Heart left ventricle (tissue), 16 donors: ENCODE results near the gene ANXA11. TPM values are rescaled to one million over a fixed set of nuclear protein-coding genes. Genes with fewer than 3 reads are reported as not detected.
"Not testable (repeated sequence)": the region's sequence is repeated elsewhere in the genome, so short reads cannot be mapped to it uniquely, and the experiment has no call there.

ENCODE experiments used
- ATAC-seq, 4 donors: fragments of 200-7000 bp; cut with Tn5 transposase; one replicate each; pipeline ENCODE4 v1.9.1; 2020 to 2022; ENCODE audit warnings: moderate library complexity in 4 of 4, mild to moderate bottlenecking in 3 of 4, moderate number of reproducible peaks in 1 of 4
- DNase-seq, 5 donors: peaks; one replicate each; pipeline ENCODE4 v3.0.0-alpha.2; 2020
- H3K27ac ChIP-seq, 12 donors: fragments of 200-600 bp; sonication (generic) in 4 of 12; one replicate each; pipeline versions ENCODE4 v1.5.0 to v1.8.0; 2016 to 2022; ENCODE audit warnings: mild to moderate bottlenecking in 2 of 12
- H3K27me3 ChIP-seq, 9 donors: fragments of 200-600 bp; sonication (generic) in 2 of 9; one replicate each; pipeline versions ENCODE4 v1.5.1 to v1.8.0; 2016 to 2022; ENCODE audit warnings: mild to moderate bottlenecking in 3 of 9
- H3K36me3 ChIP-seq, 9 donors: fragments of 200-600 bp; sonication (generic) in 2 of 9; one replicate each; pipeline versions ENCODE4 v1.5.0 to v1.8.0; 2018 to 2022; ENCODE audit warnings: mild to moderate bottlenecking in 2 of 9
- H3K4me1 ChIP-seq, 12 donors: fragments of 200-600 bp; sonication (generic) in 4 of 12; one replicate each; pipeline versions ENCODE4 v1.5.0 to v1.8.0; 2016 to 2022; ENCODE audit warnings: mild to moderate bottlenecking in 3 of 12
- H3K4me3 ChIP-seq, 12 donors: fragments of 200-600 bp; sonication (generic) in 4 of 12; one replicate each; pipeline versions ENCODE4 v1.5.0 to v1.8.0; 2017 to 2022; ENCODE audit warnings: mild to moderate bottlenecking in 9 of 12, moderate library complexity in 4 of 12
- H3K9me3 ChIP-seq, 12 donors: fragments of 200-600 bp; sonication (generic) in 4 of 12; one replicate each; pipeline versions ENCODE4 v1.5.0 to v1.8.0; 2016 to 2022; ENCODE audit warnings: mild to moderate bottlenecking in 1 of 12
- POLR2A ChIP-seq, 2 donors: fragments of 450-650 bp; IDR thresholded peaks; one replicate each; pipeline ENCODE4 v1.6.1; 2017; ENCODE audit warnings: antibody characterized with exemption in 2 of 2, mild to moderate bottlenecking in 2 of 2, moderate library complexity in 2 of 2
- WGBS, 4 donors: extraction: QIAGEN DNeasy Blood & Tissue Kit in 2 of 4; methylation state at CpG; one replicate each; pipeline versions ENCODE4 v1.1.5 to v1.1.7; 2013 to 2018; 5-methylcytosine and 5-hydroxymethylcytosine counted together
- intact Hi-C, 10 donors: fragments of 100-400 bp; cut with DNase I; formaldehyde crosslinking; loops; one replicate each; pipeline versions ENCODE4 v1.11.1 to v1.14.2; 2022
- polyA plus RNA-seq, 2 donors: library from polyadenylated mRNA; stranded (reverse); fragments of 200-250 nt; gene quantifications; one replicate each; pipeline ENCODE4 v1.2.3, GENCODE V29; 2013
- total RNA-seq, 9 donors: library from RNA; depleted of rRNA in 2 of 9; stranded (reverse); fragments of >200 nt in 2 of 9; fragmentation: NEBNext Ultra II Directional in 3 of 9; extraction: Animal tissue kit (Norgen Biotek cat#: 25700) in 3 of 9; gene quantifications; one replicate each; pipeline versions ENCODE4 v1.1.0 to v1.2.4, GENCODE V29; 2016 to 2023
- TF ChIP-seq, protein P1 (sequence below), 12 donors: fragments of 200-600 bp; sonication (generic) in 4 of 12; IDR thresholded peaks; one replicate each; pipeline versions ENCODE4 v1.5.0 to v1.8.0; 2018 to 2022; ENCODE audit warnings: antibody characterized with exemption in 12 of 12, mild to moderate bottlenecking in 5 of 12
- donor health status: ischemic (EF 13 %, LVEDD 7.1; RV severe dilation, severe dysfunction).
- donor health status: healthy with polysubstance abuse.
- donor health status: DM: no; HTN: yes; CAD: no.
- donor health status: DM: no; HTN: no; CAD: no.
- donor health status: ischemic (EF 25% LVEDD 6.9; RV normal size, moderate dysfunction).
- donor health status: ischemic (EF 25% LVEDD 5.7; RV mildly dilated, moderate dysfunction).
- donor health status: healthy.
- donor health status: DM: yes; HTN: yes; CAD: no.
- donor health status: ischemic (EF 35%, LVEDD 5.7; RV mildly dilated, moderate dysfunction).
- donor health status: nonischemic (EF 11% LVEDD 7.7; RV severe dilation, severe dysfunction).
- donor health status: DM: yes; HTN: yes; CAD: no.
- donor health status: PGD.
- donor health status: ischemic (EF 29% LVEDD 5.4; RV normal size, mild dysfunction).
- donor health status: nonischemic (EF 23%, LVEDD 6.1; RV moderate dilation, normal function).

ANXA11 gene
- total and polyA plus RNA-seq, 11 donors: 152 to 487 (median 368) TPM

DNA sequence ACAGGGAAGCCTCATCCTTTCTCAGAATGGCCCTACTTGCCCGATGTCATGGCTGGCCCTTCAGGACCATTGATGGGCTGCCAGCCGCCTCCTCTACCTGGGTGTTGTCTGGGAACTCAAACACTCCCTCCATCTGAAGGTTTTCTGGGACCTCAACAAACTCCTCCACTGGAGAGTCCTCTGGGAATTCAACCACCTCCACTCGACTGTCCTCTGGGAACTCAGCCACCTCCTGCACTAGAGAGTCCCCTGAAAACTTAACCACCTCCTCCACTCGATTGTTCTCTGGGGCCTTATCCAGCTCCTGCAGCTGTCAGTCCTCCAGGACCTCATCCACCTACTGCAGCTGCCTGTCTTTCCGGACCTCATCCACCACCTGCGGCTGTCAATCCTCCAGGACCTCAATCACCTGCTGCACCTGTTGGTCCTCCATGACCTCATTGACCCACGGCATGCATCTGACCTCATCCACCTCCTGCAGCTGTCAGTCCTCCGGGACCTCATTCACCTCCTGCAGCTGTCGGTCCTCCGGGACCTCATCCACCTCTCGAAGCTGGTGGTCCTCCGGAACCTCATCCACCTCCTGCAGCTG lies 47.1 kb upstream of the ANXA11 start:
- H3K27ac ChIP-seq: no peak overlapping the region
- H3K36me3 ChIP-seq: no peaks in the 10 kb centered on the region
- TF ChIP-seq, protein P1, sequence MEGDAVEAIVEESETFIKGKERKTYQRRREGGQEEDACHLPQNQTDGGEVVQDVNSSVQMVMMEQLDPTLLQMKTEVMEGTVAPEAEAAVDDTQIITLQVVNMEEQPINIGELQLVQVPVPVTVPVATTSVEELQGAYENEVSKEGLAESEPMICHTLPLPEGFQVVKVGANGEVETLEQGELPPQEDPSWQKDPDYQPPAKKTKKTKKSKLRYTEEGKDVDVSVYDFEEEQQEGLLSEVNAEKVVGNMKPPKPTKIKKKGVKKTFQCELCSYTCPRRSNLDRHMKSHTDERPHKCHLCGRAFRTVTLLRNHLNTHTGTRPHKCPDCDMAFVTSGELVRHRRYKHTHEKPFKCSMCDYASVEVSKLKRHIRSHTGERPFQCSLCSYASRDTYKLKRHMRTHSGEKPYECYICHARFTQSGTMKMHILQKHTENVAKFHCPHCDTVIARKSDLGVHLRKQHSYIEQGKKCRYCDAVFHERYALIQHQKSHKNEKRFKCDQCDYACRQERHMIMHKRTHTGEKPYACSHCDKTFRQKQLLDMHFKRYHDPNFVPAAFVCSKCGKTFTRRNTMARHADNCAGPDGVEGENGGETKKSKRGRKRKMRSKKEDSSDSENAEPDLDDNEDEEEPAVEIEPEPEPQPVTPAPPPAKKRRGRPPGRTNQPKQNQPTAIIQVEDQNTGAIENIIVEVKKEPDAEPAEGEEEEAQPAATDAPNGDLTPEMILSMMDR (IDR thresholded peaks at IDR 0.05): no peak
- no peak for TF ChIP-seq POLR2A (IDR thresholded peaks at IDR 0.05)
- 88 to 91% (median 91%) methylated on average over 12 of the region's 12 CpGs for WGBS, 4 donors
- ATAC-seq: no peak
- H3K4me3 ChIP-seq: no peak overlapping the region
- intact Hi-C loops: loop anchor here in 1 of 10 donors (5.0 kb wide), 1 partner anchor 690 kb away; the partner anchor contains the start of gene SFTPA2
- H3K27me3 ChIP-seq: no peaks in the 10 kb centered on the region
- DNase-seq: no peak
- no peaks in the 10 kb centered on the region for H3K9me3 ChIP-seq
- H3K4me1 ChIP-seq: peaks cover 0 to 8% (median 0%) of the 10 kb centered on the region in 12 donors

DNA sequence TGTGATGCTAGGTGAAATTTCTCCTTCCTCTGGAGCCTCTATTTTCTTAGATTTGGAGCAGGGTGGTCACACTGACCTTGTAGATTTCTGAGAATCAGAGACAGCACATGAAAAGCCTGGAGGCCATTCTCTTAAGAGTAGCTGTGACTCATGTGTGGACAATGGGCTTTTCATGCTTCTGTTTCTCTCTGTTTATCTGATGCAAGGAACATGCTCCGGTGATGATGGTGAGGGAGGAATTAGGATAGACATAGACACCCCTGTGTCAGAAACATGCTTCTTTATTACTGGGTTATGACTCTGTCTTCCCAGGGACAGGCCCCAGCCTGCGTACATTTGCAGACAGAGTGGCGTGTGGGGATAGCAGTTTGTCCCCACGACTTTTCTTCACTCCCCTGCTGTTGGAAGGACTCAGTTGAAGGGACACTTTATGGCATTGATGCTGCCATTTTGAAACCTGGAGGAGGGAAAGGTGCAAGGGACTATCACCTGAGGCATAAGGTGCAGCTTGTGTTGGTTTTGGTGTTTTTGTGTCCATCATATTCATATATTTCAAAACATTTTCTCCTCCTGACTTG lies 46.5 kb upstream of the ANXA11 start:
- not testable (repeated sequence) for H3K4me3 ChIP-seq, ATAC-seq, H3K36me3 ChIP-seq, DNase-seq, H3K27ac ChIP-seq, H3K27me3 ChIP-seq, H3K4me1 ChIP-seq, H3K9me3 ChIP-seq
- intact Hi-C loops: loop anchor here in 1 of 10 donors (5.0 kb wide), 1 partner anchor 689 kb away; the partner anchor contains the start of gene SFTPA2
- WGBS, 4 donors: 75 to 92% (median 88%) methylated on average over 3 of the region's 4 CpGs

DNA sequence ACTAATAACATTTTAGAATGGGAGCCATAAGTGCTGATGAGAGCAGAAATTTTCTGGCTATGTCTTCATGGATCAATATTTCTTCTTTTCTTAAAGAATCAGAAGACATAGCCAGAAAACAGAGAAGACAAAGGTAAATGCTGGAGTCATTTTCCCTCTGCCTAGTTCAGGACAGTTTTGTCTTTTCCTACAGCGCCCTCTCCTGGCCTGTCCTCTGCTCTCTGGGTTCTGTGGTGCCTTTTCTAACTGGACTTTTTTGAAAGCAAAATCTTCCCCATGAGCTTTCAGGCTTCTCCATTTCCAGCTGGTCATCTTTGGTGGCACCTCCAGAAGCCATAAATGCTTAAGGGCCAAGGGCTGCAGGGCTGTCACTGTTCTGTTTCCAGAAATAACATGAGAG lies 45.1 kb upstream of the ANXA11 start:
- peak in 2 of 4 donors; percentile 65 to 67 for ATAC-seq
- intact Hi-C loops: loop anchor here in 1 of 10 donors (5.0 kb wide), 1 partner anchor 688 kb away; the partner anchor contains the start of gene SFTPA2

DNA sequence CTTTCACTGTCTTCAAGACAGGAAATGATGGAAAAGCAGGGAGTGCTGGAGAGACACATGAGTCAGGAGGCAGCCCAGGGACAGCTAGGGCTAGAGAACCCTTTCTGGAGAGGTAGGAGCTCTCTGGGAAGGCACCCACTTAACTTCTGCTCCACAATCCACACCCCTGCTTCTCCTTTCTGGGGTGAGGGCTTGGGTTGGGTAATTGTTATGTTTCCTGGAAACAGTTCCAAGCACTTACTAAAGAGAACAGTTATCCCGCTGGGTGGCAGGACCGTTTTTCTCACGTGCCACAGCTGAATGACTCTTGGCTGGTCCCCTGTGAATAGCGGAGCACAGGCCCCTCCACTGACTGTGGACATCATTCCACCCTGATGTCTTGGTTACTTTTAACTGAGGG lies 44.6 kb upstream of the ANXA11 start:
- H3K4me3 ChIP-seq, H3K9me3 ChIP-seq, H3K4me1 ChIP-seq, H3K36me3 ChIP-seq, H3K27ac ChIP-seq, DNase-seq, H3K27me3 ChIP-seq: not testable (repeated sequence)
- peak in 3 of 4 donors; percentile 25 to 46 (median 43) for ATAC-seq
- 12 to 25% (median 20%) methylated on average over 2 to 3 of the region's 4 CpGs; no CpG with 5 or more reads in 1 of the 4 donors for WGBS, 4 donors
- intact Hi-C loops: loop anchor here in 1 of 10 donors (5.0 kb wide), 1 partner anchor 688 kb away; the partner anchor contains the start of gene SFTPA2

More for the DNA sequence above, 45.1 kb upstream of the ANXA11 start:
- H3K27ac ChIP-seq, H3K4me3 ChIP-seq, H3K36me3 ChIP-seq, H3K4me1 ChIP-seq, H3K27me3 ChIP-seq, H3K9me3 ChIP-seq, DNase-seq: not testable (repeated sequence)
- no CpG with 5 or more reads among the region's 1 CpG for WGBS, 4 donors

DNA sequence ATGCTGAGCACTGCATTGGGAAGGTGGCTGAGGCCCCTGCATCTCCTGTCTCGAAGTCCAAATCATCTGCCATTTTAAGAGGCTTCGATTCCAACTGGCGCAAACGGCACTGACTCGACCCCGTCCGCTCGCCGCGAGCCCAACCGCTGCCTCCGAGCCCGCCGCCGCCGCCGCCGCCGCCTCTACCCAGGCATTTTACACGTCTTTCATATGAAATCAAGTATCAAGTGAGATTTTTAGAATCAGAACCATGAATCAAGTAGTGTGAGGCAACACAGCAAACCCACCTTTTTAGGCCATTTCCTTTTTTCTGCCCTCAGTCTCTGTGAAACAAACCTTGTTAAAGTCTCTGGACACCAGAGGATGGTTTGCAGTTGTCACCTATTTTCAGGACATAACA lies 42.3 kb upstream of the ANXA11 start:
- H3K9me3 ChIP-seq, ATAC-seq, H3K36me3 ChIP-seq, intact Hi-C loops, H3K4me1 ChIP-seq, H3K27me3 ChIP-seq, H3K4me3 ChIP-seq, H3K27ac ChIP-seq, DNase-seq: not testable (repeated sequence)
- WGBS, 4 donors: 86 to 95% (median 94%) methylated on average over 7 to 17 of the region's 20 CpGs

DNA sequence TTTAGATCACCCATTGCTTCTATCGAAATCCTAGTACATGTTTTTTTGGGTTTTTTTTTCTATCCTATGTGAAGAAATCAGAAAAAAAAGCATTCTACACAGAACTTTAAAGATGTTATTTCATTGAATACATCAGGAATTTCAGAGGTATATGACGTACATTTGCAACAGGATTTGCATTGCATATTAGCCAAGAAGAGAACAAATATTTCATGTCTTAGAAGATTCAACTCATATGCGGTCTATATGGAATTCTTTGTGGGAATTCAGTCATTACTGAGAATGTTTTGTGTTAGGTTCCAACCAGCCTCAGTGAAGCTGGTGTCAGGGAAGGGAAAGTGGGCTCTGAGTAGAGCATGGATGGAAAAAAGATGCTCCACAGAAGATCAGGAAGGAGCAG lies 39.0 kb upstream of the ANXA11 start:
- DNase-seq, H3K4me1 ChIP-seq, H3K4me3 ChIP-seq, H3K27me3 ChIP-seq, ATAC-seq, H3K27ac ChIP-seq, H3K36me3 ChIP-seq, intact Hi-C loops, H3K9me3 ChIP-seq: not testable (repeated sequence)
- WGBS, 4 donors: 75 to 94% (median 89%) methylated on average over 3 of the region's 3 CpGs

DNA sequence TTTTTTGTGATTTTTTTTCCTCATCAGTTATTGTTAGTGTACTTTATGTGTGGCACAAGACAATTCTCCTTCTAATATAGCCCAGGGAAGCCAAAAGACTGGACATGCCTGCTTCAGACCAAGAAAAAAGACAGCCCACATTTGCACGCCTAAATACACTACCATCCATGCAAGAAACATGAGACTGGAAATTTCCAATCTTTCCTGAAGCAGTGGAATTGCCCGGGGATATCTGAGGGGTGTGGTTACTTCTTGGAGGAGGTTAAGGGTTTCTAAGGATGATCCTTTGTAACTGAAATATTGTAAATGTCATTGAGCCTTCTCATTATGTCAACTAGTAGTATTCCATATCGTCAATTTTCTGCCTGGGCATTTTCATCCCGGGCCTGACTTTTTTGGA lies 37.0 kb upstream of the ANXA11 start:
- H3K4me3 ChIP-seq, H3K4me1 ChIP-seq, H3K9me3 ChIP-seq, DNase-seq, ATAC-seq, H3K27ac ChIP-seq, H3K36me3 ChIP-seq, intact Hi-C loops, H3K27me3 ChIP-seq: not testable (repeated sequence)
- WGBS, 4 donors: 43 to 69% (median 51%) methylated on average over 1 to 2 of the region's 4 CpGs

DNA sequence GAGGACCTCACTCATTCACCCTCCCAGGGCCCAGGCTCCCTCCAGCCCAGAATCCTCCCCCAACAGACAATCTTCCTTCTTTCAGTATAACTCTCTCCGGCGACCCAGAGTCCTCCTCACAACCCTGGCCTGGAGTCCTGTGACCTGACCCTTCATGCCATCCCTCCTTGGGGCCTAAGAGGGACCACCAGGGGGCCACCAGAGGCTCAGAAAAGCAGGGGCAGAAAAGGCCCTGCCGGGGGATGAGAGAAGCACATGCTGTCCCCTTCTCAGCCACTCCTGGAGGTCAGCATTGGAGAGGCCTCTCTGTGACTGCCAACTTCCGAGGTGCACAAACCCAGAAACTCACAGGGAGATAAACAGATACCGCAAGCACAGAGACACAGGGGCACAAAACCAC lies 31.1 kb upstream of the ANXA11 start:
- DNase-seq, H3K36me3 ChIP-seq, H3K4me3 ChIP-seq, H3K27me3 ChIP-seq, intact Hi-C loops, H3K4me1 ChIP-seq, H3K27ac ChIP-seq, ATAC-seq, H3K9me3 ChIP-seq: not testable (repeated sequence)
- 85 to 93% (median 91%) methylated on average over 2 to 5 of the region's 5 CpGs for WGBS, 4 donors

DNA sequence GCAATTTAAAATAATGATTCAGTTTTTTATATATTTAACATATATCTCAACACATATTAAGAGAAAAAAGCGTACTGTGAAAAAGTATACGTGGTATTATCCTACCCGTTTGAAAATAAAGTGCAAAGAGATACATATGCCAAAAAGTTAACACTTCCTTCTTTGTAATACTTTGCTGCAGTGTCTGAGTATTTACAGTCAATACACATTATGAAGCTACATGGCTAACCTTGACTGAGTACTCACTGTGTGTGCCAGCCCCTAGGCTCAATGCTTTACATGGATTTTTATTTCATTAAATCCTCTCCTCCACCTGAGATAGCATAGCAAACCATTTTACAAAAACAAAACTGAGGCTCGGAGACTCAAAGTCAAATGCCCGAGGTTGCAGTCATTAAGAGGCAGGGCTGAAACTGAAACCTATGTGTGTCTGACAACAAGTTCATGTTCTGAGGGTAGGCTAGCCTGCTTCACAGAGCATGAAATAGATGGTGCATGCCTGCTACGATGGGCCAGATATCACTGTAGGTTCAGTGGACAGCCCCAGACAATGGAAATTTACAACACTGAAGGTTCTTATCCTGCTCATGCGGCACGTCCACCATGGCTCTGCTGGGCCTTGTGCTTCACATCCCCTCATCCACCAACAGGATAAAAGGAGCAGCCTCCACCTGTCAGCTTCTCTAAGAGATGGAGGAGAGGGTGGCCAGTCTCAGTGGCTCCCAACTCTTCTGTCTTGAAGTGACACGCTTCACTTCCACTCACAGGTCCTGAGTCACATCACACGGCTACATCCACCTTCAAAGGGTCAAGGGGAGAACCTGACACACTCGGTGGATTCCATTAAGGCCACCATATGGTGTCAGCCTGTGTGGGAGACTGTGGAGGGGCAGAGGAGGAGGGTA lies 29.2 kb upstream of the ANXA11 start:
- H3K27me3 ChIP-seq, DNase-seq, intact Hi-C loops, H3K27ac ChIP-seq, H3K4me3 ChIP-seq, H3K36me3 ChIP-seq, H3K4me1 ChIP-seq, ATAC-seq, H3K9me3 ChIP-seq: not testable (repeated sequence)
- WGBS, 4 donors: 74 to 88% (median 81%) methylated on average over 11 of the region's 11 CpGs
